GM12878 (cell line): Measurements from ENCODE around the gene SORBS2. TPM values are rescaled to one million over a fixed set of nuclear protein-coding genes. Genes with fewer than 3 reads are reported as not detected.

Experiments used
- ATAC-seq: fragments of 200-7000 bp; cut with Tn5 transposase; 3 replicates; pipeline ENCODE4 v1.9.1; 2020; ENCODE audit warnings: mild to moderate bottlenecking, moderate library complexity
- BruUV-seq: library from RNA; stranded (reverse); fragments of 400-500 nt; replicated peaks from 2 replicates; lab custom pipeline; 2021; lab: Mats Ljungman, UMichigan
- CTCF ChIA-PET: fragments of 300-600 bp; sonication (Branson Sonifier 250); formaldehyde crosslinking; extraction: SDS; loops from one replicate; lab custom pipeline; 2021; ENCODE audit warnings: inconsistent platforms; lab: Yijun Ruan, JAX
- POLR2A ChIA-PET: fragments of 350-600 bp; formaldehyde crosslinking; extraction: SDS; loops from one replicate; lab custom pipeline; 2021; ENCODE audit warnings: inconsistent platforms; lab: Charles Lee
- RAD21 ChIA-PET: fragments of 300-600 bp; sonication (Branson Sonifier 250); formaldehyde crosslinking; loops from one replicate; lab custom pipeline; 2023; ENCODE audit warnings: antibody characterized with exemption; ENCODE audit not compliant: unreplicated experiment; lab: Charles Lee
- SMC1A ChIA-PET: fragments of 300-600 bp; sonication (Branson Sonifier 250); formaldehyde crosslinking; loops from one replicate; lab custom pipeline; 2023; ENCODE audit not compliant: unreplicated experiment, uncharacterized antibody; lab: Charles Lee
- DNase-seq: peaks from one replicate; pipeline ENCODE4 v3.0.0-alpha.2; 2011; ENCODE audit warnings: low read depth, low spot score
- FAIRE-seq: peaks from 3 replicates; lab custom pipeline; 2011; peaks lifted over from hg19 to GRCh38; lab: Jason Lieb, UNC
- H2AFZ ChIP-seq: 2 replicates; pipeline ENCODE4 v1.6.0; 2011; ENCODE audit warnings: low read depth, low read length, control low read depth; ENCODE audit not compliant: control insufficient read depth
- H3K27ac ChIP-seq: 2 replicates; pipeline ENCODE4 v1.5.1; 2011; ENCODE audit warnings: control low read depth; ENCODE audit not compliant: control insufficient read depth, insufficient read depth
- H3K27me3 ChIP-seq, 2 experiments: replicated peaks in 1 of 2; 2 replicates each; pipeline versions ENCODE4 v1.6.0 to v1.6.1; 2011; ENCODE audit warnings: low read length in 1 of 2; ENCODE audit not compliant: control insufficient read depth in 2 of 2, insufficient read depth in 2 of 2
- H3K36me3 ChIP-seq, 2 experiments: 2 replicates each; pipeline ENCODE4 v1.5.1; 2011; ENCODE audit warnings: low read length in 1 of 2; ENCODE audit not compliant: control insufficient read depth in 2 of 2, insufficient read depth in 2 of 2
- H3K4me1 ChIP-seq: 2 replicates; pipeline ENCODE4 v1.6.1; 2011; ENCODE audit warnings: mild to moderate bottlenecking, low read length, moderate library complexity, mixed read lengths; ENCODE audit not compliant: control insufficient read depth, insufficient read depth
- H3K4me2 ChIP-seq: 2 replicates; pipeline ENCODE4 v1.6.0; 2011; ENCODE audit warnings: control low read depth; ENCODE audit not compliant: control insufficient read depth, insufficient read depth
- H3K4me3 ChIP-seq: fragments of 200-600 bp; sonication (generic); 2 replicates; pipeline ENCODE4 v1.5.1; 2016
- H3K79me2 ChIP-seq: 2 replicates; pipeline ENCODE4 v1.6.0; 2011; ENCODE audit warnings: low read length; ENCODE audit not compliant: control insufficient read depth, insufficient read depth
- H3K9ac ChIP-seq: 2 replicates; pipeline ENCODE4 v1.8.0; 2011; ENCODE audit warnings: low read length, control low read depth, mixed read lengths; ENCODE audit not compliant: control insufficient read depth, insufficient read depth
- H3K9me3 ChIP-seq: replicated peaks from 3 replicates; pipeline ENCODE4 v1.5.1; 2011; ENCODE audit warnings: mild to moderate bottlenecking, low read length; ENCODE audit not compliant: control insufficient read depth, insufficient read depth
- H4K20me1 ChIP-seq: 2 replicates; pipeline ENCODE4 v1.6.0; 2011; ENCODE audit not compliant: control insufficient read depth, insufficient read depth
- ASH2L ChIP-seq: fragments of 300-600, 200-600 bp; sonication (generic); IDR thresholded peaks from 2 replicates; pipeline ENCODE4 v1.6.1; 2017; ENCODE audit warnings: low read depth, mild to moderate bottlenecking, borderline replicate concordance
- ATF3 ChIP-seq: IDR thresholded peaks from 2 replicates; pipeline ENCODE4 v1.6.1; 2011; ENCODE audit warnings: low read depth, mild to moderate bottlenecking, low read length, moderate library complexity, borderline replicate concordance; ENCODE audit errors: extremely low read depth
- CBFB ChIP-seq: IDR thresholded peaks from 2 replicates; pipeline ENCODE4 v1.6.1; 2016; ENCODE audit warnings: antibody characterized with exemption, low read depth
- CHD1 ChIP-seq: IDR thresholded peaks from 2 replicates; pipeline ENCODE4 v1.6.1; 2012; ENCODE audit warnings: low read depth, low read length, improper control_type of control experiment
- CHD4 ChIP-seq: fragments of 200-600 bp; sonication (generic); IDR thresholded peaks from 2 replicates; pipeline ENCODE4 v1.6.1; 2016; ENCODE audit warnings: mild to moderate bottlenecking
- FOS ChIP-seq: IDR thresholded peaks from 3 replicates; pipeline ENCODE4 v1.6.1; 2011; ENCODE audit warnings: borderline replicate concordance; ENCODE audit not compliant: insufficient read length; ENCODE audit errors: extremely low read depth
- GABPA ChIP-seq: IDR thresholded peaks from 2 replicates; pipeline ENCODE4 v1.6.1; 2014; ENCODE audit warnings: antibody characterized with exemption, low read depth, mild to moderate bottlenecking, inconsistent platforms
- HDAC6 ChIP-seq: fragments of 200-600 bp; sonication (generic); IDR thresholded peaks from one replicate; pipeline ENCODE4 v1.8.0; 2017; ENCODE audit warnings: antibody characterized with exemption; ENCODE audit not compliant: unreplicated experiment
- NFYA ChIP-seq: IDR thresholded peaks from 2 replicates; pipeline ENCODE4 v1.6.1; 2011; ENCODE audit warnings: low read depth, mild to moderate bottlenecking, low read length, improper control_type of control experiment, borderline replicate concordance
- RBBP5 ChIP-seq: fragments of 200-600 bp; sonication (generic); conservative IDR thresholded peaks from 2 replicates; pipeline ENCODE4 v1.6.1; 2016
- RUNX3 ChIP-seq: IDR thresholded peaks from 2 replicates; pipeline ENCODE4 v1.6.1; 2012; ENCODE audit warnings: low read length, inconsistent platforms
- SMAD1 ChIP-seq: fragments of 450-650 bp; IDR thresholded peaks from 2 replicates; pipeline ENCODE4 v1.6.1; 2018; ENCODE audit warnings: mild to moderate bottlenecking, low read depth; ENCODE audit not compliant: partially characterized antibody
- SMAD5 ChIP-seq: IDR thresholded peaks from 2 replicates; pipeline ENCODE4 v1.6.1; 2016; ENCODE audit warnings: antibody characterized with exemption, low read depth
- SREBF2 ChIP-seq: IDR thresholded peaks from 2 replicates; pipeline ENCODE4 v1.6.1; 2012; ENCODE audit warnings: mild to moderate bottlenecking, low read length
- WRNIP1 ChIP-seq: IDR thresholded peaks from 2 replicates; pipeline ENCODE4 v1.6.1; 2011; ENCODE audit warnings: low read depth, low read length, improper control_type of control experiment, borderline replicate concordance
- ZBTB33 ChIP-seq: fragments of 450-650 bp; IDR thresholded peaks from 2 replicates; pipeline ENCODE4 v1.6.1; 2017; ENCODE audit warnings: mild to moderate bottlenecking
- WGBS: methylation state at CpG from one replicate; pipeline ENCODE4 v1.1.6; 2016; ENCODE audit warnings: low lambda C conversion rate; ENCODE audit not compliant: insufficient replicate concordance, insufficient coverage; ENCODE audit errors: missing lambda C conversion rate; 5-methylcytosine and 5-hydroxymethylcytosine counted together
- in situ Hi-C: fragments of 300-500 bp; cut with MboI; formaldehyde crosslinking; loops from 9 replicates; pipeline ENCODE4 v1.14.3; 2018; ENCODE audit warnings: mixed read lengths
- intact Hi-C: fragments of 100-400 bp; cut with micrococcal nuclease; formaldehyde crosslinking; loops from one replicate; pipeline ENCODE4 v1.14.2; 2022; ENCODE audit not compliant: unreplicated experiment
- polyA plus RNA-seq, 11 experiments: library from polyadenylated mRNA; depleted of rRNA in 4 of 11; unstranded in 6 of 11; stranded (reverse) in 5 of 11; fragments of >200 nt; fragmentation: Nextera tagmentation in 4 of 11; fragmentation: Illumina TruSeq in 1 of 11; extraction: Ambion mirVana in 4 of 11; extraction: Trizol in 1 of 11; gene quantifications; 1 replicate in 1 of 11; 2 replicates in 10 of 11; pipeline versions ENCODE4 v1.2.1 to v1.2.3, GENCODE V29; 2011 to 2016; ENCODE audit warnings: inconsistent platforms in 2 of 11, missing spikeins in 2 of 11, low read depth in 1 of 11
- total RNA-seq, 4 experiments: library from RNA; depleted of rRNA in 3 of 4; stranded (reverse); fragments of >200 nt in 3 of 4; fragmentation: Illumina TruSeq in 1 of 4; extraction: Trizol in 1 of 4; gene quantifications; 2 replicates each; pipeline versions ENCODE4 v1.2.1 to v1.2.3, GENCODE V29; 2013 to 2021

SORBS2 gene
- total and polyA plus RNA-seq, 10 of the 15 experiments (the other 5 are each of a cell fraction or from before 2014, with no cell fraction given) = 0.06 to 3.0 (median 0.79) TPM

GRCh38 chr4:185853841-185854240 is 41.8 kb upstream of the SORBS2 start:
- no peaks in the 10 kb centered on the region for H3K4me1 ChIP-seq
- 35% methylated on average over 3 of the region's 3 CpGs for WGBS
- no peaks in the 10 kb centered on the region; the same call in 1 of the 3 replicates for H3K9me3 ChIP-seq
- H3K79me2 ChIP-seq = no peaks in the 10 kb centered on the region
- ChIA-PET CTCF (interaction anchor here (0.9 kb wide), 1 partner anchor 31 kb away, joined by 3 read pairs; no protein-coding TSS in a partner anchor), RAD21 (no interaction called here), POLR2A (no interaction called here), SMC1A (interaction anchor here (0.6 kb wide), 1 partner anchor 15 kb away, joined by 3 read pairs; no protein-coding TSS in a partner anchor)
- H3K9ac ChIP-seq = no peak overlapping the region
- H2AFZ ChIP-seq = no peak overlapping the region
- intact Hi-C loops (no loop called here), in situ Hi-C loops (no loop called here)
- H4K20me1 ChIP-seq = no peaks in the 10 kb centered on the region
- H3K4me2 ChIP-seq = no peak overlapping the region
- no peaks in the 10 kb centered on the region for H3K36me3 ChIP-seq
- FAIRE-seq = no peak
- ATAC-seq = no peak
- no peak for TF ChIP-seq SREBF2
- no peak overlapping the region for H3K4me3 ChIP-seq
- no peak for DNase-seq
- no peak overlapping the region for H3K27ac ChIP-seq
- peaks cover 0 to 3% of the 10 kb centered on the region in 2 experiments; a peak in 1 of 4 replicates for H3K27me3 ChIP-seq
- no TSS peak for BruUV-seq

GRCh38 chr4:185852961-185853360 is 41.0 kb upstream of the SORBS2 start:
- H3K27ac ChIP-seq = no peak overlapping the region
- 0% methylated on average over 1 of the region's 1 CpG for WGBS
- DNase-seq = no peak
- SMC1A ChIA-PET = interaction anchor here (0.6 kb wide), 1 partner anchor 649 kb away, joined by 3 read pairs; no protein-coding TSS in a partner anchor
- POLR2A ChIA-PET = no interaction called here
- no peak overlapping the region for H3K4me3 ChIP-seq
- RAD21 ChIA-PET = no interaction called here
- H2AFZ ChIP-seq = no peak overlapping the region
- H3K9me3 ChIP-seq = no peaks in the 10 kb centered on the region; the same call in 1 of the 3 replicates
- peaks cover 0 to 3% of the 10 kb centered on the region in 2 experiments; a peak in 1 of 4 replicates for H3K27me3 ChIP-seq
- ATAC-seq = no peak
- CTCF ChIA-PET = interaction anchor here (0.9 kb wide), 1 partner anchor 30 kb away, joined by 3 read pairs; no protein-coding TSS in a partner anchor
- no peaks in the 10 kb centered on the region for H4K20me1 ChIP-seq
- intact Hi-C loops = no loop called here
- FAIRE-seq = no peak
- H3K4me2 ChIP-seq = no peak overlapping the region
- no peak overlapping the region for H3K9ac ChIP-seq
- no peaks in the 10 kb centered on the region for H3K4me1 ChIP-seq
- no peaks in the 10 kb centered on the region for H3K79me2 ChIP-seq
- no TSS peak for BruUV-seq
- H3K36me3 ChIP-seq = no peaks in the 10 kb centered on the region
- in situ Hi-C loops = no loop called here
- TF ChIP-seq HDAC6 = no peak
- TF ChIP-seq ASH2L = no peak
- no peak for TF ChIP-seq RUNX3
- TF ChIP-seq NFYA = no peak
- TF ChIP-seq CBFB = no peak
- no peak for TF ChIP-seq RBBP5
- TF ChIP-seq ATF3 = no peak
- no peak for TF ChIP-seq SMAD5
- TF ChIP-seq ZBTB33 = no peak
- TF ChIP-seq SMAD1 = no peak
- no peak for TF ChIP-seq CHD4
- no peak for TF ChIP-seq WRNIP1
- TF ChIP-seq FOS = no peak
- no peak for TF ChIP-seq GABPA
- no peak for TF ChIP-seq CHD1
